Chondrocyte (in vitro differentiated cells): ENCODE results near the gene TSPAN9. TPM values are rescaled to one million over a fixed set of nuclear protein-coding genes. Genes with fewer than 3 reads are reported as not detected.

Experiments used
- DNase-seq: peaks from one replicate; pipeline ENCODE4 v3.0.0; 2021; ENCODE audit warnings: mixed read lengths, low spot score
- H3K27ac Mint-ChIP-seq: one replicate; pipeline ENCODE4 v1.8.0; 2021; ENCODE audit warnings: mild to moderate bottlenecking, moderate library complexity, mixed read lengths; ENCODE audit not compliant: unreplicated experiment
- H3K27me3 Mint-ChIP-seq: 2 replicates; pipeline ENCODE4 v1.8.0; 2021; ENCODE audit warnings: low read depth, mixed read lengths
- H3K36me3 Mint-ChIP-seq: 2 replicates; pipeline ENCODE4 v1.8.0; 2021; ENCODE audit warnings: low read depth, mixed read lengths
- H3K4me1 Mint-ChIP-seq: 2 replicates; pipeline ENCODE4 v1.8.0; 2021; ENCODE audit warnings: low read depth, mild to moderate bottlenecking, mixed read lengths
- H3K4me3 Mint-ChIP-seq: one replicate; pipeline ENCODE4 v1.8.0; 2021; ENCODE audit warnings: mild to moderate bottlenecking, moderate library complexity, mixed read lengths; ENCODE audit not compliant: unreplicated experiment
- H3K9me3 Mint-ChIP-seq: 2 replicates; pipeline ENCODE4 v1.8.0; 2021; ENCODE audit warnings: low read depth, mixed read lengths
- CTCF ChIP-seq: fragments of 200-600 bp; sonication (generic); IDR thresholded peaks from 2 replicates; pipeline ENCODE4 v1.5.0; 2021; ENCODE audit warnings: antibody characterized with exemption, mild to moderate bottlenecking, moderate library complexity
- total RNA-seq: library from RNA; stranded (reverse); gene quantifications from 3 replicates; pipeline ENCODE4 v1.2.1, GENCODE V29; 2021

TSPAN9 gene
- total RNA-seq, 1 donor from 2014 or later = 50.4 TPM

- peaks cover 5% of the 10 kb centered on the region for H3K27me3 Mint-ChIP-seq
- TF ChIP-seq CTCF = no peak
- peaks cover 23% of the 10 kb centered on the region for H3K4me1 Mint-ChIP-seq
- no peak overlapping the region for H3K27ac Mint-ChIP-seq
- H3K36me3 Mint-ChIP-seq = no peaks in the 10 kb centered on the region
- H3K4me3 Mint-ChIP-seq = no peak overlapping the region
- no peaks in the 10 kb centered on the region for H3K9me3 Mint-ChIP-seq
- DNase-seq = no peak
Measured at GRCh38 chr12:3300833-3301401, 223.7 kb downstream of the TSPAN9 start.

GRCh38 chr12:3302401-3303041 lies 225.3 kb downstream of the TSPAN9 start:
- Mint-ChIP-seq H3K27ac (no peak overlapping the region), H3K4me3 (no peak overlapping the region), H3K27me3 (peaks cover 14% of the 10 kb centered on the region), H3K9me3 (no peaks in the 10 kb centered on the region), H3K4me1 (peaks cover 23% of the 10 kb centered on the region), H3K36me3 (no peaks in the 10 kb centered on the region)
- DNase-seq = no peak
- TF ChIP-seq CTCF = no peak

- H3K4me3 Mint-ChIP-seq = no peak overlapping the region
- TF ChIP-seq CTCF = no peak
- H3K27me3 Mint-ChIP-seq = peaks cover 24% of the 10 kb centered on the region
- no peaks in the 10 kb centered on the region for H3K9me3 Mint-ChIP-seq
- no peak for DNase-seq
- H3K36me3 Mint-ChIP-seq = no peaks in the 10 kb centered on the region
- no peak overlapping the region for H3K27ac Mint-ChIP-seq
- H3K4me1 Mint-ChIP-seq = peaks cover 23% of the 10 kb centered on the region
Measured at GRCh38 chr12:3303410-3304136, 226.4 kb downstream of the TSPAN9 start.

- no peak for TF ChIP-seq CTCF
- Mint-ChIP-seq H3K4me3 (no peak overlapping the region), H3K27ac (no peak overlapping the region), H3K4me1 (peaks cover 21% of the 10 kb centered on the region), H3K27me3 (peaks cover 23% of the 10 kb centered on the region), H3K36me3 (no peaks in the 10 kb centered on the region), H3K9me3 (no peaks in the 10 kb centered on the region)
- DNase-seq = no peak
Measured at GRCh38 chr12:3304436-3305165, 227.4 kb downstream of the TSPAN9 start.

- no peak for TF ChIP-seq CTCF
- Mint-ChIP-seq H3K4me3 (no peak overlapping the region), H3K9me3 (no peaks in the 10 kb centered on the region), H3K27me3 (peaks cover 25% of the 10 kb centered on the region), H3K36me3 (no peaks in the 10 kb centered on the region), H3K27ac (no peak overlapping the region), H3K4me1 (peaks cover 13% of the 10 kb centered on the region)
- no peak for DNase-seq
Measured at GRCh38 chr12:3305464-3305863, 228.3 kb downstream of the TSPAN9 start.
